HepG2 (cell line): ENCODE measurements around the gene NRN1L. TPM values are rescaled to one million over a fixed set of nuclear protein-coding genes. Genes with fewer than 3 reads are reported as not detected.

Source experiments
- ARNT ChIP-seq: fragments of 450-650 bp; IDR thresholded peaks from 2 replicates; pipeline ENCODE4 v1.6.1; 2017
- EEA1 ChIP-seq: sonication (generic); formaldehyde crosslinking; IDR thresholded peaks from 2 replicates; pipeline ENCODE4 v1.5.1; 2020; ENCODE audit warnings: mild to moderate bottlenecking, missing genetic modification reagents, borderline replicate concordance
- FIP1L1 ChIP-seq: fragments of 200-400 bp; formaldehyde crosslinking; IDR thresholded peaks from 2 replicates; pipeline ENCODE4 v1.6.1; 2018; ENCODE audit warnings: low read depth, mild to moderate bottlenecking, low read length, moderate library complexity, borderline replicate concordance; ENCODE audit not compliant: insufficient read depth
- HMGA1 ChIP-seq: sonication (generic); formaldehyde crosslinking; conservative IDR thresholded peaks from 2 replicates; pipeline ENCODE4 v1.4.0; 2020; ENCODE audit warnings: missing genetic modification reagents
- HOXA5 ChIP-seq: sonication (generic); formaldehyde crosslinking; IDR thresholded peaks from 2 replicates; pipeline ENCODE4 v1.4.0; 2020; ENCODE audit warnings: missing genetic modification reagents
- KAT8 ChIP-seq: IDR thresholded peaks from 2 replicates; pipeline ENCODE4 v1.6.1; 2016; ENCODE audit warnings: missing genetic modification reagents, missing compliant biosample characterization
- MIXL1 ChIP-seq: IDR thresholded peaks from 2 replicates; pipeline ENCODE4 v1.6.1; 2016
- NCOA2 ChIP-seq: sonication (generic); formaldehyde crosslinking; IDR thresholded peaks from 2 replicates; pipeline ENCODE4 v1.8.0; 2022; ENCODE audit warnings: inconsistent platforms
- PCBP2 ChIP-seq: fragments of 200-400 bp; formaldehyde crosslinking; optimal IDR thresholded peaks from 2 replicates; pipeline ENCODE3; 2018; ENCODE audit warnings: low read length, low read depth; ENCODE audit not compliant: poor library complexity, severe bottlenecking
- REL ChIP-seq: sonication (generic); formaldehyde crosslinking; conservative IDR thresholded peaks from 2 replicates; pipeline ENCODE4 v1.8.0; 2022; ENCODE audit warnings: mild to moderate bottlenecking, missing genetic modification reagents, moderate library complexity
- RFX3 ChIP-seq: IDR thresholded peaks from 2 replicates; pipeline ENCODE4 v1.6.1; 2016; ENCODE audit warnings: missing biosample characterization, missing genetic modification reagents
- TARDBP ChIP-seq: sonication (generic); formaldehyde crosslinking; IDR thresholded peaks from 2 replicates; pipeline ENCODE4 v1.8.0; 2022; ENCODE audit warnings: mild to moderate bottlenecking, missing genetic modification reagents
- TMF1 ChIP-seq: sonication (generic); formaldehyde crosslinking; IDR thresholded peaks from 2 replicates; pipeline ENCODE4 v1.8.1; 2022; ENCODE audit warnings: low read depth, missing genetic modification reagents
- ZBTB21 ChIP-seq: sonication (generic); formaldehyde crosslinking; IDR thresholded peaks from 2 replicates; pipeline ENCODE4 v1.4.0; 2020; ENCODE audit warnings: missing genetic modification reagents
- ZFP82 ChIP-seq: sonication (generic); formaldehyde crosslinking; IDR thresholded peaks from 2 replicates; pipeline ENCODE4 v1.5.1; 2020; ENCODE audit warnings: mild to moderate bottlenecking, missing genetic modification reagents, borderline replicate concordance
- ZNF124 ChIP-seq: sonication (generic); formaldehyde crosslinking; IDR thresholded peaks from 2 replicates; pipeline ENCODE4 v1.4.0; 2020; ENCODE audit warnings: missing genetic modification reagents
- ZNF251 ChIP-seq: sonication (generic); formaldehyde crosslinking; IDR thresholded peaks from 2 replicates; pipeline ENCODE4 v1.9.0; 2021; ENCODE audit warnings: mild to moderate bottlenecking, missing genetic modification reagents
- ZNF563 ChIP-seq: sonication (generic); formaldehyde crosslinking; IDR thresholded peaks from 2 replicates; pipeline ENCODE4 v1.8.0; 2022; ENCODE audit warnings: mild to moderate bottlenecking, moderate library complexity, missing genetic modification reagents
- ZNF670 ChIP-seq: sonication (generic); formaldehyde crosslinking; IDR thresholded peaks from 2 replicates; pipeline ENCODE4 v1.8.0; 2022; ENCODE audit warnings: mild to moderate bottlenecking, missing genetic modification reagents, borderline replicate concordance
- ZNF672 ChIP-seq: sonication (generic); formaldehyde crosslinking; IDR thresholded peaks from 2 replicates; pipeline ENCODE4 v1.8.1; 2022; ENCODE audit warnings: missing genetic modification reagents
- ZNF841 ChIP-seq: sonication (generic); formaldehyde crosslinking; IDR thresholded peaks from 2 replicates; pipeline ENCODE4 v1.8.1; 2023; ENCODE audit warnings: missing genetic modification reagents, borderline replicate concordance
- polyA plus RNA-seq, 8 experiments: library from polyadenylated mRNA; depleted of rRNA in 3 of 8; stranded (reverse) in 7 of 8; unstranded in 1 of 8; fragments of >200 nt; fragmentation: Illumina TruSeq in 4 of 8; extraction: Trizol in 4 of 8; gene quantifications; 2 replicates each; pipeline versions ENCODE4 v1.2.1 to v1.2.3, GENCODE V29; 2011 to 2016; ENCODE audit warnings: low read depth in 4 of 8, missing spikeins in 1 of 8, mixed read lengths in 1 of 8; ENCODE audit not compliant: insufficient read depth in 1 of 8
- total RNA-seq, 5 experiments: library from RNA; depleted of rRNA; stranded (reverse); fragments of >200 nt; fragmentation: Illumina TruSeq; extraction: Trizol; gene quantifications; 2 replicates each; pipeline ENCODE4 v1.2.3, GENCODE V29; 2016; ENCODE audit warnings: low read depth in 1 of 5
- TF ChIP-seq, protein P1 (sequence below): sonication (generic); formaldehyde crosslinking; conservative IDR thresholded peaks from 2 replicates; pipeline ENCODE4 v1.8.1; 2023; ENCODE audit warnings: missing genetic modification reagents
- TF ChIP-seq, protein P2 (sequence below): sonication (generic); formaldehyde crosslinking; IDR thresholded peaks from 2 replicates; pipeline ENCODE4 v1.4.0; 2020; ENCODE audit warnings: mild to moderate bottlenecking, missing genetic modification reagents
- TF ChIP-seq, protein P3 (sequence below): sonication (generic); formaldehyde crosslinking; IDR thresholded peaks from 2 replicates; pipeline ENCODE4 v1.8.1; 2023; ENCODE audit warnings: mild to moderate bottlenecking, moderate library complexity, missing genetic modification reagents
- TF ChIP-seq, protein P4 (sequence below): sonication (generic); formaldehyde crosslinking; IDR thresholded peaks from 2 replicates; pipeline ENCODE4 v1.4.0; 2020; ENCODE audit warnings: missing genetic modification reagents, borderline replicate concordance

Gene NRN1L
- total and polyA plus RNA-seq, 2 of the 13 experiments (the other 11 are each of a cell fraction or from before 2014, with no cell fraction given) = 0.53 to 1.2 TPM

DNA sequence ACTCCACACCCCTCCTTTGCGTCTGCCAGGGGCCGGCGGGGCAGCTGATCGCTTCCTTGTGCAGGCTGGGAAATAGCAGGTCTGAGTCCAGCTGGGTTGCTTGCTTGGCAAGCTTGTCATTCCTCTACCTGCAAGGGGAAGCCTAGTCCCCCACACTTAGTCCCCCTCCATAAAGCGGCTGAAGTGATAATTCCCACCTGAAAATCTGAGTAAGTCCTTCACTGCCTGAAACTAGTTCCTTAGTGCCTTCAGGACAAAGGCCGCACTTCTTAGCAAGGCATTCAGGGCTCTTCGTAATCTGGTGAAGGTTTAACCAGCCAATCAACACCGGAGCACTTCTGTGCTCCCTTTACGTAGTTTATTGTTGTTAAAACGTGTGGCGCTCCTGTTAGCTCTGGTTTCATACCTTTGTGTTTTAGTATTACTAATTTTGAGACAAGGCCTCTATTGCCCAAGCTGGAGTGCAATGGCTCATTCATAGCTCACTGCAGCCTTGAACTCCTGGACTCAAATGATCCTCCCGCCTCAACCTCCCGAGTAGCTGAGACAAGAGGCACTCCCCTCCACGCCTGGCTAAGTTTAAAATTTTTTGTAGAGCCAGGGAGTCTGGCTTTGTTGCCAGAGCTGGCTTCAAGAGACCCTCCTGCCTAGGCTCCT, 9.2 kb downstream of the NRN1L start (continued):
- TF ChIP-seq, protein P1, sequence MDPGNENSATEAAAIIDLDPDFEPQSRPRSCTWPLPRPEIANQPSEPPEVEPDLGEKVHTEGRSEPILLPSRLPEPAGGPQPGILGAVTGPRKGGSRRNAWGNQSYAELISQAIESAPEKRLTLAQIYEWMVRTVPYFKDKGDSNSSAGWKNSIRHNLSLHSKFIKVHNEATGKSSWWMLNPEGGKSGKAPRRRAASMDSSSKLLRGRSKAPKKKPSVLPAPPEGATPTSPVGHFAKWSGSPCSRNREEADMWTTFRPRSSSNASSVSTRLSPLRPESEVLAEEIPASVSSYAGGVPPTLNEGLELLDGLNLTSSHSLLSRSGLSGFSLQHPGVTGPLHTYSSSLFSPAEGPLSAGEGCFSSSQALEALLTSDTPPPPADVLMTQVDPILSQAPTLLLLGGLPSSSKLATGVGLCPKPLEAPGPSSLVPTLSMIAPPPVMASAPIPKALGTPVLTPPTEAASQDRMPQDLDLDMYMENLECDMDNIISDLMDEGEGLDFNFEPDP = 0 out of 2 replicates have a peak, but pooled peaks have one; percentile 18
- TF ChIP-seq ARNT = no peak
- 0 out of 2 replicates have a peak, but pooled peaks have one; percentile 0 for TF ChIP-seq ZNF670 (CRISPR knock-in tag)
- 0 out of 2 replicates have a peak, but pooled peaks have one; percentile 2 for TF ChIP-seq NCOA2
- TF ChIP-seq RFX3 (CRISPR knock-in tag) = no peak
- TF ChIP-seq HMGA1 (CRISPR knock-in tag) = no peak
- TF ChIP-seq EEA1 (CRISPR knock-in tag) = no peak
- no peak for TF ChIP-seq PCBP2
- TF ChIP-seq TARDBP (CRISPR knock-in tag) = 0 out of 2 replicates have a peak, but pooled peaks have one; percentile 9
- 0 out of 2 replicates have a peak, but pooled peaks have one; percentile 9 for TF ChIP-seq MIXL1 (CRISPR knock-in tag)
- TF ChIP-seq ZFP82 (CRISPR knock-in tag) = no peak
- no peak for TF ChIP-seq ZNF251
- no peak for TF ChIP-seq ZNF672 (CRISPR knock-in tag)
- TF ChIP-seq, protein P2, sequence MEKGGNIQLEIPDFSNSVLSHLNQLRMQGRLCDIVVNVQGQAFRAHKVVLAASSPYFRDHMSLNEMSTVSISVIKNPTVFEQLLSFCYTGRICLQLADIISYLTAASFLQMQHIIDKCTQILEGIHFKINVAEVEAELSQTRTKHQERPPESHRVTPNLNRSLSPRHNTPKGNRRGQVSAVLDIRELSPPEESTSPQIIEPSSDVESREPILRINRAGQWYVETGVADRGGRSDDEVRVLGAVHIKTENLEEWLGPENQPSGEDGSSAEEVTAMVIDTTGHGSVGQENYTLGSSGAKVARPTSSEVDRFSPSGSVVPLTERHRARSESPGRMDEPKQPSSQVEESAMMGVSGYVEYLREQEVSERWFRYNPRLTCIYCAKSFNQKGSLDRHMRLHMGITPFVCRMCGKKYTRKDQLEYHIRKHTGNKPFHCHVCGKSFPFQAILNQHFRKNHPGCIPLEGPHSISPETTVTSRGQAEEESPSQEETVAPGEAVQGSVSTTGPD (CRISPR knock-in tag) = no peak
- TF ChIP-seq, protein P3, sequence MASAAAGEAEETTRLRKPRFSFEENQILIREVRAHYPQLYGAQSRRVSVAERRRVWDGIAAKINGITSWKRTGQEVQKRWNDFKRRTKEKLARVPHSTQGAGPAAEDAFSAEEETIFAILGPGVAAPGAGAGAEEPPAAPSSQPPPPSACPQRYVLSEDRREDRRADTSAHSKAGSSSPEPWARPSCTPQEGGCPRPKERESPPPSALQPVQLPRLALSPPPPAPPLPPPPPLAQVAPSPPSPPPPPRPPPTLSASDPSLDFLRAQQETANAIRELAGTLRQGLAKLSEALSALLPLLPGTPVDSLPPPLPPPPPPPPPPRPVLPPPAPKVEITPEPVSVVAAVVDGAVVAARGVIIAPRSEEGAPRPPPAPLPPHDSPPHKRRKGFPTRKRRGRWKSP (CRISPR knock-in tag) = peak; percentile 52; the same call in 1 of the 2 replicates
- no peak; the same call in 1 of the 2 replicates for TF ChIP-seq ZBTB21
- TF ChIP-seq FIP1L1 = no peak
- no peak for TF ChIP-seq ZNF563 (CRISPR knock-in tag)
- TF ChIP-seq TMF1 = no peak
- TF ChIP-seq ZNF841 (CRISPR knock-in tag) = 0 out of 2 replicates have a peak, but pooled peaks have one; percentile 43
- no peak; the same call in 1 of the 2 replicates for TF ChIP-seq ZNF124 (CRISPR knock-in tag)
- 0 out of 2 replicates have a peak, but pooled peaks have one; percentile 9 for TF ChIP-seq REL (CRISPR knock-in tag)
- TF ChIP-seq, protein P4, sequence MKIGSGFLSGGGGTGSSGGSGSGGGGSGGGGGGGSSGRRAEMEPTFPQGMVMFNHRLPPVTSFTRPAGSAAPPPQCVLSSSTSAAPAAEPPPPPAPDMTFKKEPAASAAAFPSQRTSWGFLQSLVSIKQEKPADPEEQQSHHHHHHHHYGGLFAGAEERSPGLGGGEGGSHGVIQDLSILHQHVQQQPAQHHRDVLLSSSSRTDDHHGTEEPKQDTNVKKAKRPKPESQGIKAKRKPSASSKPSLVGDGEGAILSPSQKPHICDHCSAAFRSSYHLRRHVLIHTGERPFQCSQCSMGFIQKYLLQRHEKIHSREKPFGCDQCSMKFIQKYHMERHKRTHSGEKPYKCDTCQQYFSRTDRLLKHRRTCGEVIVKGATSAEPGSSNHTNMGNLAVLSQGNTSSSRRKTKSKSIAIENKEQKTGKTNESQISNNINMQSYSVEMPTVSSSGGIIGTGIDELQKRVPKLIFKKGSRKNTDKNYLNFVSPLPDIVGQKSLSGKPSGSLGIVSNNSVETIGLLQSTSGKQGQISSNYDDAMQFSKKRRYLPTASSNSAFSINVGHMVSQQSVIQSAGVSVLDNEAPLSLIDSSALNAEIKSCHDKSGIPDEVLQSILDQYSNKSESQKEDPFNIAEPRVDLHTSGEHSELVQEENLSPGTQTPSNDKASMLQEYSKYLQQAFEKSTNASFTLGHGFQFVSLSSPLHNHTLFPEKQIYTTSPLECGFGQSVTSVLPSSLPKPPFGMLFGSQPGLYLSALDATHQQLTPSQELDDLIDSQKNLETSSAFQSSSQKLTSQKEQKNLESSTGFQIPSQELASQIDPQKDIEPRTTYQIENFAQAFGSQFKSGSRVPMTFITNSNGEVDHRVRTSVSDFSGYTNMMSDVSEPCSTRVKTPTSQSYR (CRISPR knock-in tag) = no peak
- no peak for TF ChIP-seq KAT8 (CRISPR knock-in tag)
- no peak for TF ChIP-seq HOXA5 (CRISPR knock-in tag)
